Liver (tissue), 9 donors: Measurements from ENCODE around the gene NKX1-1. TPM values are rescaled to one million over a fixed set of nuclear protein-coding genes. Genes with fewer than 3 reads are reported as not detected.

Source experiments
- DNase-seq: peaks from one replicate; pipeline ENCODE4 v3.0.0-alpha.2; 2017; ENCODE audit warnings: low spot score
- H3K27ac ChIP-seq, 2 donors: one replicate each; pipeline ENCODE4 v1.7.0; 2013; ENCODE audit warnings: inconsistent platforms in 2 of 2, low read length in 2 of 2, control low read depth in 1 of 2, low read depth in 1 of 2, mild to moderate bottlenecking in 1 of 2
- H3K27me3 ChIP-seq, 4 donors: one replicate each; pipeline versions ENCODE4 v1.6.1 to v1.7.0; 2013; ENCODE audit warnings: low read length in 3 of 4, inconsistent platforms in 1 of 4, mild to moderate bottlenecking in 1 of 4, moderate library complexity in 1 of 4; ENCODE audit not compliant: control insufficient read depth in 4 of 4, insufficient read depth in 4 of 4
- H3K36me3 ChIP-seq, 4 donors: one replicate each; pipeline versions ENCODE4 v1.6.1 to v1.7.0; 2013; ENCODE audit warnings: low read length in 3 of 4, mild to moderate bottlenecking in 3 of 4, low read depth in 1 of 4, moderate library complexity in 1 of 4; ENCODE audit not compliant: control insufficient read depth in 4 of 4, insufficient read depth in 3 of 4
- H3K4me1 ChIP-seq, 4 donors: one replicate each; pipeline versions ENCODE4 v1.6.1 to v1.7.0; 2013; ENCODE audit warnings: low read length in 3 of 4, mild to moderate bottlenecking in 3 of 4, moderate library complexity in 1 of 4; ENCODE audit not compliant: control insufficient read depth in 4 of 4, insufficient read depth in 4 of 4
- H3K4me3 ChIP-seq, 3 donors: one replicate each; pipeline versions ENCODE4 v1.6.1 to v1.7.0; 2013; ENCODE audit warnings: low read length in 3 of 3, control low read depth in 1 of 3, low read depth in 1 of 3, mild to moderate bottlenecking in 1 of 3
- H3K9ac ChIP-seq, 2 donors: one replicate each; pipeline ENCODE4 v1.7.0; 2013; ENCODE audit warnings: low read length in 2 of 2, mild to moderate bottlenecking in 2 of 2, moderate library complexity in 2 of 2, control low read depth in 1 of 2, low read depth in 1 of 2
- H3K9me3 ChIP-seq, 4 donors: one replicate each; pipeline versions ENCODE4 v1.6.1 to v1.7.0; 2013; ENCODE audit warnings: low read length in 3 of 4; ENCODE audit not compliant: control insufficient read depth in 4 of 4
- CTCF ChIP-seq: fragments of 150-350 bp; IDR thresholded peaks from 2 replicates; pipeline ENCODE4 v1.5.1; 2017; ENCODE audit warnings: improper control_type of control experiment, low read depth, low read length; ENCODE audit not compliant: missing input control
- EGR1 ChIP-seq, 2 donors: IDR thresholded peaks; 2 replicates each; pipeline ENCODE4 v1.6.1; 2016 to 2018; ENCODE audit warnings: antibody characterized with exemption in 2 of 2, low read depth in 2 of 2
- FOXA1 ChIP-seq: IDR thresholded peaks from 2 replicates; pipeline ENCODE4 v1.6.1; 2016; ENCODE audit warnings: antibody characterized with exemption
- FOXA2 ChIP-seq: IDR thresholded peaks from 2 replicates; pipeline ENCODE4 v1.6.1; 2016; ENCODE audit warnings: antibody characterized with exemption
- GABPA ChIP-seq, 2 donors: IDR thresholded peaks in 1 of 2; conservative IDR thresholded peaks in 1 of 2; 2 replicates each; pipeline ENCODE4 v1.6.1; 2016; ENCODE audit warnings: antibody characterized with exemption in 2 of 2, mild to moderate bottlenecking in 1 of 2, moderate library complexity in 1 of 2
- HNF4A ChIP-seq, 2 donors: conservative IDR thresholded peaks; 2 replicates each; pipeline ENCODE4 v1.6.1; 2016; ENCODE audit warnings: antibody characterized with exemption in 2 of 2, mild to moderate bottlenecking in 2 of 2
- HNF4G ChIP-seq: IDR thresholded peaks from 2 replicates; pipeline ENCODE4 v1.6.1; 2016; ENCODE audit warnings: antibody characterized with exemption
- JUND ChIP-seq, 2 donors: IDR thresholded peaks; 2 replicates each; pipeline ENCODE4 v1.6.1; 2016; ENCODE audit warnings: antibody characterized with exemption in 2 of 2
- MAX ChIP-seq: IDR thresholded peaks from 2 replicates; pipeline ENCODE4 v1.6.1; 2016; ENCODE audit warnings: antibody characterized with exemption
- NR2F2 ChIP-seq: IDR thresholded peaks from 2 replicates; pipeline ENCODE4 v1.6.1; 2016; ENCODE audit warnings: antibody characterized with exemption
- RAD21 ChIP-seq, 2 donors: IDR thresholded peaks; 2 replicates each; pipeline ENCODE4 v1.6.1; 2016; ENCODE audit warnings: antibody characterized with exemption in 2 of 2, mild to moderate bottlenecking in 2 of 2
- RXRA ChIP-seq, 2 donors: IDR thresholded peaks; 2 replicates each; pipeline ENCODE4 v1.6.1; 2017 to 2018; ENCODE audit warnings: antibody characterized with exemption in 2 of 2, mild to moderate bottlenecking in 1 of 2
- TAF1 ChIP-seq: conservative IDR thresholded peaks from 2 replicates; pipeline ENCODE4 v1.6.1; 2016; ENCODE audit warnings: antibody characterized with exemption, mild to moderate bottlenecking
- YY1 ChIP-seq: IDR thresholded peaks from 2 replicates; pipeline ENCODE4 v1.6.1; 2016; ENCODE audit warnings: antibody characterized with exemption, mild to moderate bottlenecking
- WGBS: extraction: QIAGEN DNeasy Blood & Tissue Kit; methylation state at CpG from one replicate; pipeline ENCODE4 v1.1.7; 2013; 5-methylcytosine and 5-hydroxymethylcytosine counted together
- polyA plus RNA-seq, 2 donors: library from polyadenylated mRNA; stranded (reverse) in 1 of 2; unstranded in 1 of 2; fragments of 200-250 nt in 1 of 2; fragments of >200 nt in 1 of 2; fragmentation: Nextera tagmentation in 1 of 2; extraction: Ambion mirVana in 1 of 2; gene quantifications; one replicate each; pipeline versions ENCODE4 v1.2.1 to v1.2.3, GENCODE V29; 2013 to 2015
- total RNA-seq, 2 donors: library from RNA; depleted of rRNA; stranded (reverse); fragments of >200 nt; gene quantifications; one replicate each; pipeline ENCODE4 v1.2.3, GENCODE V29; 2014
- TF ChIP-seq, protein P1 (sequence below): IDR thresholded peaks from 2 replicates; pipeline ENCODE4 v1.6.1; 2016; ENCODE audit warnings: antibody characterized with exemption
- TF ChIP-seq, protein P2 (sequence below): IDR thresholded peaks from 2 replicates; pipeline ENCODE4 v1.6.1; 2016; ENCODE audit warnings: antibody characterized with exemption
- TF ChIP-seq, protein P3 (sequence below): IDR thresholded peaks from 2 replicates; pipeline ENCODE4 v1.6.1; 2016; ENCODE audit warnings: antibody characterized with exemption, mild to moderate bottlenecking
- donor health status: healthy.
- donor health status: healthy.
- donor health status: healthy.
- donor health status: healthy.
- donor health status: healthy.

NKX1-1 gene
- total and polyA plus RNA-seq, 4 donors = not detected

GRCh38 chr4:1421657-1422056 lies 15.4 kb upstream of the NKX1-1 start:
- H3K9me3 ChIP-seq = no peaks in the 10 kb centered on the region
- DNase-seq = no peak
- H3K27ac ChIP-seq = no peak overlapping the region
- 21% methylated on average over 2 of the region's 2 CpGs for WGBS
- no peak overlapping the region for H3K4me3 ChIP-seq
- no peaks in the 10 kb centered on the region for H3K36me3 ChIP-seq
- no peaks in the 10 kb centered on the region for H3K4me1 ChIP-seq
- no peak overlapping the region for H3K9ac ChIP-seq
- H3K27me3 ChIP-seq = peaks cover 0 to 2% (median 1%) of the 10 kb centered on the region in 4 donors
- TF ChIP-seq FOXA2 (no peak), RAD21 (IDR thresholded peaks at IDR 0.05) (no peak), JUND (IDR thresholded peaks at IDR 0.05) (no peak), YY1 (no peak), EGR1 (IDR thresholded peaks at IDR 0.05; ENCODE audit: low read depth in 2 of 2) (no peak), FOXA1 (no peak), HNF4A (conservative IDR thresholded peaks at IDR 0.05) (no peak), CTCF (no peak), MAX (no peak), HNF4G (no peak), NR2F2 (no peak), RXRA (IDR thresholded peaks at IDR 0.05) (no peak)
- TF ChIP-seq, protein P1, sequence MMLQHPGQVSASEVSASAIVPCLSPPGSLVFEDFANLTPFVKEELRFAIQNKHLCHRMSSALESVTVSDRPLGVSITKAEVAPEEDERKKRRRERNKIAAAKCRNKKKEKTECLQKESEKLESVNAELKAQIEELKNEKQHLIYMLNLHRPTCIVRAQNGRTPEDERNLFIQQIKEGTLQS = no peak

DNA sequence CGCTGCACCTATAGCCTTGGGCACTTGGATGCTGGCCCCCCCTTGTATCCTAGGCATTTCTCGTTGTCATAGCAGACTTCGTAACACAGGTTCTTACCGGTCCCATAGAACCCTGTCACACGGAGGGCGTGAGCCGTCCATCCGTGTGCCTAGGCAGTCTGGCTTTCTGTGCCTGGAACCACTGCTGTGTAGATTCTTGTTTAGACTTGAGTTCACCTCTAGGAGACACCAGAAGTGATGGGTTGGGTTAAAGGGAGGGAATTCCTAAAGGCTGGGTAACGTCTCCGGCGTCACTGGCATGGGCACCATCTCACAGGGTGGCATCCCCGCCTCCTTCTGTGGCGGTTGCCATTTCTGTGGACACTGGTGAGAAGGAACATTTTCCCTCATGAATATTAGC lies 13.5 kb upstream of the NKX1-1 start:
- Histone ChIP-seq H3K27me3 (peaks cover 0 to 5% (median 3%) of the 10 kb centered on the region in 4 donors), H3K4me1 (no peaks in the 10 kb centered on the region), H3K4me3 (no peak overlapping the region), H3K27ac (no peak overlapping the region), H3K9ac (no peak overlapping the region), H3K36me3 (no peaks in the 10 kb centered on the region), H3K9me3 (no peaks in the 10 kb centered on the region)
- TF ChIP-seq FOXA1 (no peak), CTCF (no peak), HNF4A (conservative IDR thresholded peaks at IDR 0.05) (no peak), FOXA2 (no peak), RXRA (IDR thresholded peaks at IDR 0.05) (no peak), EGR1 (IDR thresholded peaks at IDR 0.05; ENCODE audit: low read depth in 2 of 2) (no peak), HNF4G (no peak), TAF1 (no peak), MAX (no peak), RAD21 (IDR thresholded peaks at IDR 0.05) (no peak), NR2F2 (no peak), YY1 (no peak), GABPA (IDR thresholded peaks at IDR 0.05 in 1 of 2, conservative IDR thresholded peaks at IDR 0.05 in 1 of 2) (no peak), JUND (IDR thresholded peaks at IDR 0.05) (no peak)
- TF ChIP-seq, protein P1 = no peak
- TF ChIP-seq, protein P2, sequence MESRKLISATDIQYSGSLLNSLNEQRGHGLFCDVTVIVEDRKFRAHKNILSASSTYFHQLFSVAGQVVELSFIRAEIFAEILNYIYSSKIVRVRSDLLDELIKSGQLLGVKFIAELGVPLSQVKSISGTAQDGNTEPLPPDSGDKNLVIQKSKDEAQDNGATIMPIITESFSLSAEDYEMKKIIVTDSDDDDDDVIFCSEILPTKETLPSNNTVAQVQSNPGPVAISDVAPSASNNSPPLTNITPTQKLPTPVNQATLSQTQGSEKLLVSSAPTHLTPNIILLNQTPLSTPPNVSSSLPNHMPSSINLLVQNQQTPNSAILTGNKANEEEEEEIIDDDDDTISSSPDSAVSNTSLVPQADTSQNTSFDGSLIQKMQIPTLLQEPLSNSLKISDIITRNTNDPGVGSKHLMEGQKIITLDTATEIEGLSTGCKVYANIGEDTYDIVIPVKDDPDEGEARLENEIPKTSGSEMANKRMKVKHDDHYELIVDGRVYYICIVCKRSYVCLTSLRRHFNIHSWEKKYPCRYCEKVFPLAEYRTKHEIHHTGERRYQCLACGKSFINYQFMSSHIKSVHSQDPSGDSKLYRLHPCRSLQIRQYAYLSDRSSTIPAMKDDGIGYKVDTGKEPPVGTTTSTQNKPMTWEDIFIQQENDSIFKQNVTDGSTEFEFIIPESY = no peak
- TF ChIP-seq, protein P3, sequence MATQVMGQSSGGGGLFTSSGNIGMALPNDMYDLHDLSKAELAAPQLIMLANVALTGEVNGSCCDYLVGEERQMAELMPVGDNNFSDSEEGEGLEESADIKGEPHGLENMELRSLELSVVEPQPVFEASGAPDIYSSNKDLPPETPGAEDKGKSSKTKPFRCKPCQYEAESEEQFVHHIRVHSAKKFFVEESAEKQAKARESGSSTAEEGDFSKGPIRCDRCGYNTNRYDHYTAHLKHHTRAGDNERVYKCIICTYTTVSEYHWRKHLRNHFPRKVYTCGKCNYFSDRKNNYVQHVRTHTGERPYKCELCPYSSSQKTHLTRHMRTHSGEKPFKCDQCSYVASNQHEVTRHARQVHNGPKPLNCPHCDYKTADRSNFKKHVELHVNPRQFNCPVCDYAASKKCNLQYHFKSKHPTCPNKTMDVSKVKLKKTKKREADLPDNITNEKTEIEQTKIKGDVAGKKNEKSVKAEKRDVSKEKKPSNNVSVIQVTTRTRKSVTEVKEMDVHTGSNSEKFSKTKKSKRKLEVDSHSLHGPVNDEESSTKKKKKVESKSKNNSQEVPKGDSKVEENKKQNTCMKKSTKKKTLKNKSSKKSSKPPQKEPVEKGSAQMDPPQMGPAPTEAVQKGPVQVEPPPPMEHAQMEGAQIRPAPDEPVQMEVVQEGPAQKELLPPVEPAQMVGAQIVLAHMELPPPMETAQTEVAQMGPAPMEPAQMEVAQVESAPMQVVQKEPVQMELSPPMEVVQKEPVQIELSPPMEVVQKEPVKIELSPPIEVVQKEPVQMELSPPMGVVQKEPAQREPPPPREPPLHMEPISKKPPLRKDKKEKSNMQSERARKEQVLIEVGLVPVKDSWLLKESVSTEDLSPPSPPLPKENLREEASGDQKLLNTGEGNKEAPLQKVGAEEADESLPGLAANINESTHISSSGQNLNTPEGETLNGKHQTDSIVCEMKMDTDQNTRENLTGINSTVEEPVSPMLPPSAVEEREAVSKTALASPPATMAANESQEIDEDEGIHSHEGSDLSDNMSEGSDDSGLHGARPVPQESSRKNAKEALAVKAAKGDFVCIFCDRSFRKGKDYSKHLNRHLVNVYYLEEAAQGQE = no peak
- no peak for DNase-seq
- WGBS = 87% methylated on average over 13 of the region's 13 CpGs
